Suprapubic skin (tissue), 4 donors: ENCODE results near the gene SLC4A8. TPM values are rescaled to one million over a fixed set of nuclear protein-coding genes. Genes with fewer than 3 reads are reported as not detected.

Source experiments
- DNase-seq, 2 donors: peaks; one replicate each; pipeline ENCODE4 v3.0.0-alpha.2; 2019; ENCODE audit warnings: low spot score in 2 of 2
- H3K27ac ChIP-seq: fragments of 200-600 bp; sonication (generic); one replicate; pipeline ENCODE4 v1.5.1; 2019
- H3K27me3 ChIP-seq: fragments of 200-600 bp; sonication (generic); one replicate; pipeline ENCODE4 v1.5.1; 2019
- H3K36me3 ChIP-seq: fragments of 200-600 bp; sonication (generic); one replicate; pipeline ENCODE4 v1.5.1; 2019
- H3K4me1 ChIP-seq: fragments of 200-600 bp; sonication (generic); one replicate; pipeline ENCODE4 v1.5.1; 2019
- H3K4me3 ChIP-seq: fragments of 200-600 bp; sonication (generic); one replicate; pipeline ENCODE4 v1.5.1; 2019; ENCODE audit warnings: mild to moderate bottlenecking
- H3K9me3 ChIP-seq: fragments of 200-600 bp; sonication (generic); one replicate; pipeline ENCODE4 v1.5.1; 2019
- CTCF ChIP-seq, 2 donors: fragments of 200-600 bp in 1 of 2; fragments of 450-650 bp in 1 of 2; sonication (generic) in 1 of 2; IDR thresholded peaks; one replicate each; pipeline ENCODE4 v1.5.1; 2016 to 2019; ENCODE audit warnings: antibody characterized with exemption in 2 of 2, mild to moderate bottlenecking in 1 of 2, moderate library complexity in 1 of 2
- EP300 ChIP-seq: sonication (generic); formaldehyde crosslinking; IDR thresholded peaks from one replicate; pipeline ENCODE4 v1.6.1; 2017; ENCODE audit warnings: antibody characterized with exemption
- POLR2A ChIP-seq, 2 donors: fragments of 450-650 bp; IDR thresholded peaks; one replicate each; pipeline ENCODE4 v1.6.1; 2017; ENCODE audit warnings: antibody characterized with exemption in 2 of 2, mild to moderate bottlenecking in 2 of 2, moderate library complexity in 2 of 2
- POLR2AphosphoS5 ChIP-seq, 3 donors: sonication (generic); formaldehyde crosslinking; IDR thresholded peaks; one replicate each; pipeline ENCODE4 v1.6.1; 2017; ENCODE audit warnings: antibody characterized with exemption in 3 of 3
- WGBS: methylation state at CpG from one replicate; pipeline ENCODE4 v1.1.5; 2018; 5-methylcytosine and 5-hydroxymethylcytosine counted together
- total RNA-seq, 4 donors: library from RNA; depleted of rRNA; stranded (reverse); fragments of >200 nt; gene quantifications; one replicate each; pipeline ENCODE4 v1.1.0, GENCODE V29; 2016

Gene SLC4A8
- total RNA-seq, 4 donors from 2014 or later: 1.1 to 2.2 TPM; not detected in 2

GRCh38 chr12:51548241-51548640 is 123.6 kb downstream of the SLC4A8 start:
- DNase-seq: no peak
- TF ChIP-seq CTCF (IDR thresholded peaks at IDR 0.05) (no peak), POLR2A (IDR thresholded peaks at IDR 0.05) (no peak), POLR2AphosphoS5 (IDR thresholded peaks at IDR 0.05) (no peak), EP300 (no peak)
- no peak overlapping the region for H3K4me3 ChIP-seq
- no peaks in the 10 kb centered on the region for H3K36me3 ChIP-seq
- H3K27ac ChIP-seq: no peak overlapping the region
- no peaks in the 10 kb centered on the region for H3K9me3 ChIP-seq
- H3K4me1 ChIP-seq: no peaks in the 10 kb centered on the region
- H3K27me3 ChIP-seq: peaks cover 14% of the 10 kb centered on the region
- WGBS: 82% methylated on average over 2 of the region's 2 CpGs

DNA sequence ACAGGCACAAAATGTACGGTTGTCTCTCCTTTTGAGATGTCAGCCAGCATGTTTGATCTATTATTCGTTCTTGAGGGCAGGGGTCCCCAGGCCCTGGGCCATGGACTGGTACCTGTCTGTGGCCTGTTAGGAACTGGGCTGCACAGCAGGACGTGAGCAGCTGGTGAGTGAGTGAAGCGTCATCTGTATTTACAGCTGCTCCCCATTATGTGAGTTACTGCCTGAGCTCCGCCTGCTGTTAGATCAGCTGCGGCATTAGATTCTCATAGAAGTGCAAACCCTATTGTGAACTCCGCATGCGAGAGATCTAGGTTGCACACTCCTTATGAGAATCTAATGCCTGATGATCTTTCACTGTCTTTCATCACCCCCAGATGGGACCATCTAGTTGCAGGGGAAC is 125.0 kb downstream of the SLC4A8 start:
- no peak overlapping the region for H3K4me3 ChIP-seq
- WGBS: 73% methylated on average over 8 of the region's 8 CpGs

More for the DNA sequence above, 125.0 kb downstream of the SLC4A8 start:
- DNase-seq: no peak
- no peak for TF ChIP-seq POLR2AphosphoS5 (IDR thresholded peaks at IDR 0.05)
- no peak for TF ChIP-seq EP300
- TF ChIP-seq CTCF (IDR thresholded peaks at IDR 0.05): no peak
- H3K4me1 ChIP-seq: no peaks in the 10 kb centered on the region
- H3K27me3 ChIP-seq: peaks cover 12% of the 10 kb centered on the region
- H3K36me3 ChIP-seq: no peaks in the 10 kb centered on the region
- H3K9me3 ChIP-seq: no peaks in the 10 kb centered on the region
- no peak overlapping the region for H3K27ac ChIP-seq

Other genes starting within 250 kb of the SLC4A8 start
- 10 to 100 TPM in 2 of 4 donors, 1 to 10 TPM in 2; 9.4 to 36.5 (median 13.6) TPM for gene POU6F1, start 206.8 kb upstream of the SLC4A8 start, total RNA-seq
- 100 to 1,000 TPM; 232 to 396 (median 260) TPM for gene DAZAP2, start 186.0 kb upstream of the SLC4A8 start, total RNA-seq
- 10 to 100 TPM; 31.6 to 68.7 (median 46.8) TPM for gene SMAGP, start 154.4 kb upstream of the SLC4A8 start, total RNA-seq
- gene BIN2, start 100.7 kb upstream of the SLC4A8 start, total RNA-seq: 1 to 10 TPM in 2 of 4 donors, under 1 TPM in 2; 0.68 to 1.9 (median 1.3) TPM
- gene CELA1, start 78.2 kb upstream of the SLC4A8 start, total RNA-seq: not detected
- 10 to 100 TPM in 1 of 4 donors, 1 to 10 TPM in 3; 2.0 to 33.8 (median 8.8) TPM for gene GALNT6, start 33.4 kb upstream of the SLC4A8 start, total RNA-seq
- under 1 TPM; 0.08 to 0.62 (median 0.58) TPM for gene SCN8A, start 166.4 kb downstream of the SLC4A8 start, total RNA-seq